ENCODE measurements around the gene MKX.

MKX gene

DNA sequence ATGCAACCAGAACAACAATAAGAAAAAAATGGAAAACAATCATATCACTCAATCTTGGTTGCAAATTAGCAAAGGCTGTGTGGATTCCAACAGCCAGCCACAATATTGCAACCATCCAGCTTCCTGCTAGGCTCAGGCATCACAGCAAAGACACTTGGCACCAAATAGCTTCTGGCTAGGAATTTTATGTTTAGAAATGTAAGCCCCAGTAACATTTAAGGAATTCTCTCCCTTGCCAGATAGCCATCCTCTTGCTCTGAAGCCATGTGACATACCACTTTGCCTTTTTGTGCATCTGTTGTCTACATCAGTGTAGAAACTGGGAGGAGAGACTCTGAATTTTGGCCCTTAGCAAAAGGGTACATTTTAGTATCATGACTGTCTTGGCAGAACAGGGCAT is 22.2 kb downstream of the MKX start:
- no peak for ATAC-seq (replicated peaks)
- Mint-ChIP-seq H3K4me3 (no peak overlapping the region), H3K27ac (no peak overlapping the region), H3K9me3 (no peaks in the 10 kb centered on the region), H3K36me3 (ENCODE audit: insufficient read depth) (no peaks in the 10 kb centered on the region), H3K4me1 (ENCODE audit: low read depth in 2 of 2) (peaks cover 0 to 2% of the 10 kb centered on the region in 2 donors), H3K27me3 (peaks cover 13 to 46% of the 10 kb centered on the region in 2 donors)
- DNase-seq = no peak

DNA sequence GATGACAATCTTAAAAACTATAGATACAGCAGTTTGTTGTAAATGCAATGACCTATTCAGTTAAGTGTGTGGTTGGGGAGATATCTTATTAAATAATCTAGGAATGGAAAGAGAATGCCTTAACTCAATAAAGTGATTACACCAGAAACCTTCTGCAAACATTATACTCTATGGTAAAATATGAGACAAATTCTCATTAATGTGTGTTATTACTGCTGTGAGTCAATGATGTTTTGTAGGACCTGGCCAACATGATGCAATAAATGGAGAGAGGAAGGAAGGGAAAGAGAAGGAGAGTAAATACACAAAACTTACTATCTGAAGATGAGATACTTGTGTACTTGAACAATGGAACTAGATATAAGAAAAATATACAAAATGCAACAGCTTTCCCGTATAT is 25.1 kb downstream of the MKX start:
- Mint-ChIP-seq H3K27me3 (peaks cover 35 to 46% of the 10 kb centered on the region in 2 donors), H3K27ac (no peak overlapping the region), H3K4me3 (no peak overlapping the region), H3K36me3 (ENCODE audit: insufficient read depth) (no peaks in the 10 kb centered on the region), H3K9me3 (no peaks in the 10 kb centered on the region), H3K4me1 (ENCODE audit: low read depth in 2 of 2) (peaks cover 0 to 2% of the 10 kb centered on the region in 2 donors)
- DNase-seq = no peak
- no peak for ATAC-seq (replicated peaks)

DNA sequence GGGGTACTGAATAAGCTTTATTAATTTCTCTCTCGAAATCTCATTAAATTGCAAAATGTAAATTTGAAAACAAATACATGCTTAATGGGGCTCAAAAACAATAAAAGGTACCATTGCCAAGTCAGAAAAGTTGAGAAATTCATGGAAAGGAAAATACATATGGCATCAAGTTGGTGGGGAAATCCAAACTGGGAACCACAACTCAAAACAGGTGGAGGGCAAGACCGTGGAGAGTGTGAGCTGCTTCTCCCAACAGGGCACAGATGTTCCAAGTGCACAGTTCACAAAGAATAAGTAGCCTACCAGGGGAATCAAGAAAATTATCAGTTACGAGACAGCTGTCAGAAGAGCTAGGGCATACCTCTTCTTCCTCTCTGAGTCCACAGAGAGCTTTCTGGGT is 26.6 kb downstream of the MKX start:
- ATAC-seq (replicated peaks) (no peak), DNase-seq (no peak)
- no peak overlapping the region for H3K27ac Mint-ChIP-seq
- no peaks in the 10 kb centered on the region for H3K36me3 Mint-ChIP-seq (ENCODE audit: insufficient read depth)
- H3K4me1 Mint-ChIP-seq (ENCODE audit: low read depth in 2 of 2) = peaks cover 0 to 2% of the 10 kb centered on the region in 2 donors
- peaks cover 42 to 46% of the 10 kb centered on the region in 2 donors for H3K27me3 Mint-ChIP-seq
- H3K4me3 Mint-ChIP-seq = no peak overlapping the region
- H3K9me3 Mint-ChIP-seq = no peaks in the 10 kb centered on the region

DNA sequence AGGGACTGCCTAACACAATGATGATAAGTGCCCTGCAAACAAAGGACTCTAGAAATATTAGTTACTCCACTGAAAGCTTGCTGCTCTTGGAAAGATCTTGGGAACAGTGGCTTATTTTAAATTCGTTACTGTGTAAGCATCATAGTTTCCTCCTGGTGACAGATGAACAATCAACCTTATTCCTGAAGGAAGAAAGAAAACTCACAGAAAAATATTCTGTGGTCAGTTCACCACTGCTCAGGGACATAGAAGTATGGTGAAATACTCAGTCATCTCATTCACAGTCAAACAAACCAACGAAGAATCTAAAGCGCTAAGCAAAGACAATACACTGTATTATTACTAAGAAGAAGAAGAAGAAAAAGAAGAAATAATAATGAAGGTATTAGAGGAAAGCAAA is 27.8 kb downstream of the MKX start:
- no peak for DNase-seq
- Mint-ChIP-seq H3K4me3 (no peak overlapping the region), H3K27me3 (peaks cover 48 to 50% of the 10 kb centered on the region in 2 donors), H3K27ac (no peak overlapping the region), H3K36me3 (ENCODE audit: insufficient read depth) (no peaks in the 10 kb centered on the region), H3K9me3 (no peaks in the 10 kb centered on the region), H3K4me1 (ENCODE audit: low read depth in 2 of 2) (peaks cover 0 to 2% of the 10 kb centered on the region in 2 donors)
- no peak for ATAC-seq (replicated peaks)

DNA sequence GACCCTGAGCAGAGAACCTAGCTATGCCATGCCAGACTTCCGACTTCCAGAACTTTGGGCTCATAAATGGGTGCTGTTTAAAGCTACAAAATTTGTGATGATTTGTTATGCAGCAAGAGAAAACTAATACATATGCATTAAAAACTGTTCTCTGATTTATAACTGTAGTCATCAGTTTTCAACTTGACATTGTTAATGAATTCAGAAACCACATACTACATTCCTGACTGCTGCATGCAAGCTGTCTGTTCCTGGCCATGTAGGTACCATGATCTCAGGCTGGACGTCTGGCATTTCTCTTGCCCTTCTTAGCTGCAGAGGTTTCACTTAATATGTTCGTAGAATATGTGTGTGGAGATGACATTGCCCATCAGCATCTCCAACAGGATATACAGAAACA is 28.4 kb downstream of the MKX start:
- H3K4me1 Mint-ChIP-seq (ENCODE audit: low read depth in 2 of 2) = peaks cover 0 to 2% of the 10 kb centered on the region in 2 donors
- ATAC-seq (replicated peaks) (no peak), DNase-seq (no peak)
- H3K27me3 Mint-ChIP-seq = peaks cover 54 to 57% of the 10 kb centered on the region in 2 donors
- H3K27ac Mint-ChIP-seq = no peak overlapping the region
- H3K4me3 Mint-ChIP-seq = no peak overlapping the region
- no peaks in the 10 kb centered on the region for H3K36me3 Mint-ChIP-seq (ENCODE audit: insufficient read depth)
- H3K9me3 Mint-ChIP-seq = no peaks in the 10 kb centered on the region

DNA sequence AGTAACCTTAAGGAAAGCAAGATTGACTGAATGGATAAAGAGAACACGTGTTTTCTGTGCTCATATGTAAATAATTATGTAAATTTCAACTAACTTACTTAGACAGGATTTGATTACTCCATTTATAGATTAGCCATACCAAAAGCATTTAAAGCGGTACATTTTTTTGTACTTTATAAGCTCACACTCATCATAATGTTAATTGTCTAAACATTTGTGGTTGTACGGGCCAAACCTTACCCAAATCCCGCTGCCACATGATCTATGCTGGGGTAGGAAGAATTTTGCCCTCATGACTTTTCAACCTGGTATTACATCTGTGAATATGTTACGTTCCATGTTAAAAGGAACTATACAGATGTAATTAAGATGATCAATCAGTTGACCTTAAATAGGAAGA is 29.1 kb downstream of the MKX start:
- Mint-ChIP-seq H3K27me3 (peaks cover 59 to 62% of the 10 kb centered on the region in 2 donors), H3K36me3 (ENCODE audit: insufficient read depth) (no peaks in the 10 kb centered on the region), H3K4me3 (no peak overlapping the region), H3K4me1 (ENCODE audit: low read depth in 2 of 2) (peaks cover 0 to 2% of the 10 kb centered on the region in 2 donors), H3K9me3 (no peaks in the 10 kb centered on the region), H3K27ac (no peak overlapping the region)
- DNase-seq = no peak
- no peak for ATAC-seq (replicated peaks)

DNA sequence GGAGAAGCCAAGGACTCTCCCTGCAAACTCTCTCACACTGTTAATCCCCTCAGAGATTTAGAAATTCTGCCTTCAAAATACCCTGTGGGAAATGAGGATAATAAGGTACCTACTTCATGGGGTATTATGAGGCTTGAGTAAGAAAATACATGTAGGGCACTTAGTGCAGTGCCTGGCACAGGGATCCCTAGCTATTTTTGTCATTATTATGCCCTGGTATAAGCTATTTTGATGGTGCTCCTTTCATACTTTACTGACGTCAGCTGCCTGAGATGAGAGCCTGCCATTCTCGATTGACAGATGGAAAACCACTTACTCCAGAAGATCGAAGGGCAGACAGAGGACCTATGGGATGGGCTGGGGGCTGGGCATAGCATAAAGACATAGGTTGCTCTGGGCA is 30.1 kb downstream of the MKX start:
- Mint-ChIP-seq H3K9me3 (no peaks in the 10 kb centered on the region), H3K4me3 (no peak overlapping the region), H3K27me3 (peaks cover 59 to 60% of the 10 kb centered on the region in 2 donors), H3K36me3 (ENCODE audit: insufficient read depth) (no peaks in the 10 kb centered on the region), H3K4me1 (ENCODE audit: low read depth in 2 of 2) (peaks cover 0 to 2% of the 10 kb centered on the region in 2 donors), H3K27ac (no peak overlapping the region)
- DNase-seq = no peak
- ATAC-seq (replicated peaks) = no peak

DNA sequence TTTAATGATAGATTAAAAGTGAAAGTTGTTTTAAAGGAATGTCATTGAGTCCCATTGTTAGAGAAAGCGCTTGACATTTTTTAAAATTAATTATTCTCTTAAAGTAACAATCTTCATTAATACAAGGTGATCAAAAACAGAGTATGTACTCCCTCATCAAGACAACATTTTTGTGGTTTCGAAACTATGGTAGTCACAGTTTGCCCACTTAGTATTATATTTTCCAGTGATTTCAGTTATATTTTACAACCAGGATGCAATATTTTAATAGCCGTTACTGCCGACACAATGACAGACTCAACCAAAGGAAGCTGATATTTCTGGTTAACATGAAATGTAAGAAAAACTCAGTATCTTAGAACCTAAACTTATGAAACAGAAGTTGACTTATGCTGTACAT is 31.3 kb downstream of the MKX start:
- H3K4me3 Mint-ChIP-seq = no peak overlapping the region
- no peaks in the 10 kb centered on the region for H3K36me3 Mint-ChIP-seq (ENCODE audit: insufficient read depth)
- no peak for ATAC-seq (replicated peaks)
- H3K9me3 Mint-ChIP-seq = no peaks in the 10 kb centered on the region
- H3K27me3 Mint-ChIP-seq = peaks cover 53% of the 10 kb centered on the region in 2 donors
- DNase-seq = no peak
- no peak overlapping the region for H3K27ac Mint-ChIP-seq
- H3K4me1 Mint-ChIP-seq (ENCODE audit: low read depth in 2 of 2) = peaks cover 0 to 2% of the 10 kb centered on the region in 2 donors

DNA sequence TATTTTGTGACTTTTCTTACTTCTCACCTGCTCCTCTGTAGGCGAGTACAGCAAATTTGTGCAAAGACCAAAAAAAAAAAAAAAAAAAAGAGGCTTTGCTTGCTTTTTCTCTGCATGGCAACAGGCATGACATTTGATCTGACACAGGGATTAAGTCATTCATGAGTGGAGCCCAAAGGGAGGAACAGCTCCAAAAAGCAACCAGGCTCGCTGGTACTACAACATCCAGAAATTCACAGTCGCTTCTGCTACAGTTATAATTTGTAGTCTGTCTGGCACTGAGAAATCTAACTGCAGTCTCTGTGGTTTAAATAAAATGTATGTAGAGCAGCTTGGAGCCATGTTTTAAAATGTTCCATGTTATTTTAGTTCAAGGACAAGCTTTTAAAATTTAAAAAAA is 31.7 kb downstream of the MKX start:
- no peak for ATAC-seq (replicated peaks)
- Mint-ChIP-seq H3K36me3 (ENCODE audit: insufficient read depth) (no peaks in the 10 kb centered on the region), H3K4me3 (no peak overlapping the region), H3K27ac (no peak overlapping the region), H3K27me3 (peaks cover 49% of the 10 kb centered on the region in 2 donors), H3K4me1 (ENCODE audit: low read depth in 2 of 2) (peaks cover 0 to under 1% of the 10 kb centered on the region in 2 donors), H3K9me3 (no peaks in the 10 kb centered on the region)
- no peak for DNase-seq

DNA sequence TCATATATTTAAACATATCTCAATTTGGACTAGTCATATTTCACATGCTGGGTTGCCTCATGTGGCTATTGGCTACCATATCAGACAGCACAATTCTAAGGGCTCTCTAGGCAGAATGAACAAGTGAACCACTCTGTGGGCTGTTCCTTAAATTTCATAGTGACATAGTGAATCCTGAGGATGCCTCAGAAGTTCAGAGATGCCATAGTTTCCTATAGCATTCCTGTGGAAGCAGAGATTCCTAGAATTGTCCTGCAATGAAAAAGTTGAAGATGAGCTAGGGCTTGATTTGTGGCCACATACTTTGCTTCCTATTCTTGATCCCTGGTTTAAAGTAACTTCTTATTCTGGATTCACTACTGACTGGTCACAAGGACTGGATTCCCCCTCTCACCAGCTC is 35.6 kb downstream of the MKX start:
- Mint-ChIP-seq H3K4me1 (ENCODE audit: low read depth in 2 of 2) (no peaks in the 10 kb centered on the region), H3K4me3 (no peak overlapping the region), H3K27ac (no peak overlapping the region), H3K9me3 (no peaks in the 10 kb centered on the region), H3K36me3 (ENCODE audit: insufficient read depth) (no peaks in the 10 kb centered on the region), H3K27me3 (peaks cover 19 to 23% of the 10 kb centered on the region in 2 donors)
- ATAC-seq (replicated peaks) = no peak
- DNase-seq = no peak

DNA sequence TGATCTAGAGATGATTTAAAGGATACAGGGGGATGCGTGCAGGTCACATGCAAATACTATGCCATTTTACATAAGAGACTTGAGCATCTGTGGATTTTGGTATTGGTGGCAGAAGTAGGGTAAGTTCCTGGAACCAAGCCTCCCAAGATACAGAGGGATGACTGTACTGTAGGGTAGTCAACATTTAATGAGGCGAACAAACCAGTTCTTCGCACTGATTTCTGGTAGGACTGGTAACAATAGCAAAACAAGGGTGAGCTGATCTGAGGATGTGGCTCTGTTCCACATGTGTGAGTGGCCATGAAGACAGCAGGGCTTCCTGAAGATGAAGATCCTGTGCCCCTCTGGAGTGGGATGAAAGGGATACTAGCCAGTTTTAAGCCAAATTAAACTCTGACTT is 36.3 kb downstream of the MKX start:
- ATAC-seq (replicated peaks) (no peak), DNase-seq (no peak)
- Mint-ChIP-seq H3K4me1 (ENCODE audit: low read depth in 2 of 2) (no peaks in the 10 kb centered on the region), H3K27me3 (peaks cover 17 to 21% of the 10 kb centered on the region in 2 donors), H3K27ac (no peak overlapping the region), H3K9me3 (no peaks in the 10 kb centered on the region), H3K36me3 (ENCODE audit: insufficient read depth) (no peaks in the 10 kb centered on the region), H3K4me3 (no peak overlapping the region)

DNA sequence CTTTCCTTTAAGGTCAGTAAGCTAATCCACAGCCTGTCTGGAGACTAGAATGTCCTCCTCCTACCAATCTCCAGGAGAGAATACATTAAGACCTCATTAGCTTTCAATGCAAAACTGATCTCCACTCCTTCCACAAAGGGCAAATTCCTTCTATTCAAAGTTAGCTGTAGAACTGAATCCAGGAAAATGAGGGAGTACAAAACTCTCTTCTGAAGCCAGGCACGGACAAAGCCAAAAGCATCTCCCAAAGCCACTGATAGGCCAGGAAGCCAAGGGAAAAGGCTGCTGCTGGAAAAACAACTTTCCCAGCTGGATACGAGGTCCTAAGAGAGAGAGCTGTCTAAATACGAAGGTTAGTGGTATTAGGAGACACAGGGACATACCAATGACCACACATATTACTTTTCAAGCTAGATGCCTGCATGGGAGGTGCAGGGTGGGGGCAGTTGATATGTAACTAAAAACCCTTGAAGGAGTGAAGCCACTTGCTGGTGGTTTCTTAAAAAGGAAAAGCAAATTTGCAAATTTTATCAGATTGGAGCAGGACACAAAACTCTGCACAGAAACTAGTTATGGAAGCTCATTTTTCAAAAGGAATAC is 43.6 kb downstream of the MKX start:
- H3K27me3 Mint-ChIP-seq = peaks cover 19 to 21% of the 10 kb centered on the region in 2 donors
- H3K27ac Mint-ChIP-seq = no peak overlapping the region
- no peaks in the 10 kb centered on the region for H3K9me3 Mint-ChIP-seq
- no peak overlapping the region for H3K4me3 Mint-ChIP-seq
- H3K4me1 Mint-ChIP-seq (ENCODE audit: low read depth in 2 of 2) = no peaks in the 10 kb centered on the region
- no peaks in the 10 kb centered on the region for H3K36me3 Mint-ChIP-seq (ENCODE audit: insufficient read depth)
- DNase-seq (no peak), ATAC-seq (replicated peaks) (no peak)

DNA sequence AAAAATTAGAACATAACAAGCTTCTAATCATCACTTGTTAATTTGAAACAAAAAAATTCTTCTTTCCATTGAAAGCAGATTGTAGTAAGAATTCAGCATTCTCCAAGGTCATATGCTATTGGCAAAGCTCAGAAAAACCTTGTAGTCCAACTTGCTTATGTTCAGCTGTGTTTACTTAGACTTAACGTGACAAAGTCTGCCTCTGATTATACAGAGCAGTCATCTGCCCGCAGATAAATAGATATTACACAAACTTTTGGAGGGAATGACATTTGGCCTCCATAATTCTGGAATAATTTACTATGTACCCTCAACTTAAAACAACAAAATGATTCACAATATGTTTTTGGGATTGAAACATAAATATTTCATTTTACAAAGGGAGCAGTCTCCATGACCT is 45.8 kb downstream of the MKX start:
- Mint-ChIP-seq H3K27me3 (peaks cover 21 to 26% of the 10 kb centered on the region in 2 donors), H3K9me3 (no peaks in the 10 kb centered on the region), H3K27ac (no peak overlapping the region), H3K4me3 (no peak overlapping the region), H3K36me3 (ENCODE audit: insufficient read depth) (no peaks in the 10 kb centered on the region), H3K4me1 (ENCODE audit: low read depth in 2 of 2) (no peaks in the 10 kb centered on the region)
- no peak for DNase-seq
- no peak for ATAC-seq (replicated peaks)

DNA sequence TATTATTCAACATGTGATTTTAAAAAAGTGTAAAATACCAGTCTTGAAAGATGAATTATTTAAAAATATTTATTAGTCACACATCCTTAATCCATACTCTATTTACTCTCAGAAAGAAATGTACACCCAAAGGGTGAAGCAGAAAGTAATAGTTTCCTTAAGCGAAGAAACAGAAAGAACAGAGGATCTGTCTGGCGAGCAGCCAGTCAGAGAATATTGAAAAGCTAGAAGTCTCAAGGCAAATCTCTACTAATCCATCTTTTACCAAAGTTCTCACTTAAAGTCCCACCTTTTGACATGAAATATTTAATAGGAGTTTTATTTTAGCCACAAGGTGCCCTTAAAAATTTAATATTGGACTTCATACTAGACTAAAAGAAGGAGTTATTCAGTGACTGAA is 46.7 kb downstream of the MKX start:
- H3K27me3 Mint-ChIP-seq = peaks cover 21 to 29% of the 10 kb centered on the region in 2 donors
- H3K36me3 Mint-ChIP-seq (ENCODE audit: insufficient read depth) = no peaks in the 10 kb centered on the region
- ATAC-seq (replicated peaks) (no peak), DNase-seq (no peak)
- no peaks in the 10 kb centered on the region for H3K4me1 Mint-ChIP-seq (ENCODE audit: low read depth in 2 of 2)
- H3K4me3 Mint-ChIP-seq = no peak overlapping the region
- H3K27ac Mint-ChIP-seq = no peak overlapping the region
- H3K9me3 Mint-ChIP-seq = no peaks in the 10 kb centered on the region

DNA sequence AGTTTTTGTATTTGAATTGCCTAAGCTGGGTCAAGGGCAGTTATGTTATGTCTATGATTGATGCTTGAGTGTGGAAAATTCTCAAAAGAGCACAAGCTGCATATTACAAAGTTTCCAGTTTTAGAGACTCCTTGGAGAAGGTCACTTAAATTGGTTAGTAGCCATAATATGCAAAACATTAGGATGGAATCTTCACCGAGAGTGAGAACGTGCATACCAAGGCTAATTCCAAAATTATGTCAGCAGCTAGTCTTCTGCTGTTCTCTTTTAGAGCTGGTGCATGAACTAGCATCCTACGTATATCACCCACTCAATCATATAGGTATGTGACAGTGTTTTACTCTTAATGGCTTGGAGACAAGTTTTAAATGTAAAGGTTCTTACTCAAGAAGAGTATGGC is 49.2 kb downstream of the MKX start:
- H3K4me1 Mint-ChIP-seq (ENCODE audit: low read depth in 2 of 2) = no peaks in the 10 kb centered on the region
- no peak for ATAC-seq (replicated peaks)
- no peak overlapping the region for H3K4me3 Mint-ChIP-seq
- H3K27me3 Mint-ChIP-seq = peaks cover 15 to 25% of the 10 kb centered on the region in 2 donors
- no peaks in the 10 kb centered on the region for H3K9me3 Mint-ChIP-seq
- DNase-seq = no peak
- no peak overlapping the region for H3K27ac Mint-ChIP-seq
- H3K36me3 Mint-ChIP-seq (ENCODE audit: insufficient read depth) = no peaks in the 10 kb centered on the region
